ENCODE results near the gene DGKQ. TPM values are rescaled to one million over a fixed set of nuclear protein-coding genes. Genes with fewer than 3 reads are reported as not detected.

The DGKQ gene
- total RNA-seq, 4 donors from 2014 or later: 3.2 to 5.2 (median 4.5) TPM

DNA sequence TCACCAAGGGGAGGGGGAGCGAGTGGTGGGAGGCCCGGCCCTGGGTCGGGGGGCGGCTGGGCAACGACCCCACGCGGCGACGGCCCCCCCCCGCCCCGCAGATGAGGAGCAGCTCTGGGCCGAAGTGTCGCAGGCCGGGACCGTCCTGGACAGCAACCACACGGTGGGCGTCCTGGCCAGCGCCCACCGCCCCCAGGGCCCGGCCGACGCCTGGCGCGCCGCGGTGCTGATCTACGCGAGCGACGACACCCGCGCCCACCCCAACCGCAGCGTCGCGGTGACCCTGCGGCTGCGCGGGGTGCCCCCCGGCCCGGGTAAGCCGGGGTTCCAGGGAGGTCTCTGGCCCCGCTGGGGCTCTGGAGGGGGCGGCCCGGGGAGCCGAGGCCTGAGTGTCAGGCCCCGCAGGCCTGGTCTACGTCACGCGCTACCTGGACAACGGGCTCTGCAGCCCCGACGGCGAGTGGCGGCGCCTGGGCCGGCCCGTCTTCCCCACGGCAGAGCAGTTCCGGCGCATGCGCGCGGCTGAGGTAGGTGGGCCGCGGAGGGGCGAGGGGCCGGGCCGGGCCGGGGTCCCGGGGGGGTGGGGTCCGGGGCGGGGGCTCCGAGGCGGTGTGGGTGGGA, 29.4 kb upstream of the DGKQ start:
- no peak for TF ChIP-seq POLR2A (IDR thresholded peaks at IDR 0.05)
- TF ChIP-seq, protein P1, sequence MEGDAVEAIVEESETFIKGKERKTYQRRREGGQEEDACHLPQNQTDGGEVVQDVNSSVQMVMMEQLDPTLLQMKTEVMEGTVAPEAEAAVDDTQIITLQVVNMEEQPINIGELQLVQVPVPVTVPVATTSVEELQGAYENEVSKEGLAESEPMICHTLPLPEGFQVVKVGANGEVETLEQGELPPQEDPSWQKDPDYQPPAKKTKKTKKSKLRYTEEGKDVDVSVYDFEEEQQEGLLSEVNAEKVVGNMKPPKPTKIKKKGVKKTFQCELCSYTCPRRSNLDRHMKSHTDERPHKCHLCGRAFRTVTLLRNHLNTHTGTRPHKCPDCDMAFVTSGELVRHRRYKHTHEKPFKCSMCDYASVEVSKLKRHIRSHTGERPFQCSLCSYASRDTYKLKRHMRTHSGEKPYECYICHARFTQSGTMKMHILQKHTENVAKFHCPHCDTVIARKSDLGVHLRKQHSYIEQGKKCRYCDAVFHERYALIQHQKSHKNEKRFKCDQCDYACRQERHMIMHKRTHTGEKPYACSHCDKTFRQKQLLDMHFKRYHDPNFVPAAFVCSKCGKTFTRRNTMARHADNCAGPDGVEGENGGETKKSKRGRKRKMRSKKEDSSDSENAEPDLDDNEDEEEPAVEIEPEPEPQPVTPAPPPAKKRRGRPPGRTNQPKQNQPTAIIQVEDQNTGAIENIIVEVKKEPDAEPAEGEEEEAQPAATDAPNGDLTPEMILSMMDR (IDR thresholded peaks at IDR 0.05 in 4 of 5, conservative IDR thresholded peaks at IDR 0.05 in 1 of 5): no peak
- Histone ChIP-seq H3K27me3 (peaks cover 88 to 93% (median 92%) of the 10 kb centered on the region in 3 donors), H3K9me3 (no peaks in the 10 kb centered on the region), H3K27ac (no peak overlapping the region), H3K36me3 (no peaks in the 10 kb centered on the region), H3K4me3 (no peak overlapping the region), H3K4me1 (peaks cover 3 to 8% of the 10 kb centered on the region in 2 donors)
- DNase-seq (no peak), ATAC-seq (no peak)
- intact Hi-C loops (cut with DNase I; ENCODE audit: low total_unique reads): no loop called here
- in situ Hi-C loops (cut with MboI; ENCODE audit: low sequenced_read_pairs in 4 of 4): no loop called here

DNA sequence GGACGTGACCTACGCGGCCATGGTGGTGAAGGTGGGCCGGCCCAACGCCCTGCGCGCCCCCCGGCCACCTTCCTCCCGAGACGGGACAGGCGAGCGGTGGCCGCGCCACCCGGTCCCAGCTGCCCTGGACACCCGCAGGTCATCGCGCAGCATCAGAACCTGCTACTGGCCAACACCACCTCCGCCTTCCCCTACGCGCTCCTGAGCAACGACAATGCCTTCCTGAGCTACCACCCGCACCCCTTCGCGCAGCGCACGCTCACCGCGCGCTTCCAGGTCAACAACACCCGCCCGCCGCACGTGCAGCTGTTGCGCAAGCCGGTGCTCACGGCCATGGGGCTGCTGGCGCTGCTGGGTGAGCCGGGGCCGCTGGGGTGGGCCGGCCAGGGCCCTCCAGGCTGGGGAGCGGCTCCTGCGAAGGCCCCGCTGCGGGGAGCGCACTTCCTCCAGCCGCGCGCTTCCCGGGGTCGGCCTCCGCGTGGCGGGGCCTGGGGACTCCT, 28.8 kb upstream of the DGKQ start:
- Histone ChIP-seq H3K27me3 (peaks cover 88 to 94% (median 93%) of the 10 kb centered on the region in 3 donors), H3K4me3 (no peak overlapping the region), H3K9me3 (no peaks in the 10 kb centered on the region), H3K4me1 (peaks cover 6 to 13% of the 10 kb centered on the region in 2 donors), H3K36me3 (no peaks in the 10 kb centered on the region), H3K27ac (no peak overlapping the region)
- in situ Hi-C loops (cut with MboI; ENCODE audit: low sequenced_read_pairs in 4 of 4) (no loop called here), intact Hi-C loops (cut with DNase I; ENCODE audit: low total_unique reads) (no loop called here)
- no peak for TF ChIP-seq POLR2A (IDR thresholded peaks at IDR 0.05)
- TF ChIP-seq, protein P1 (IDR thresholded peaks at IDR 0.05 in 4 of 5, conservative IDR thresholded peaks at IDR 0.05 in 1 of 5): no peak
- DNase-seq: peak in 1 of 2 donors; percentile 29
- ATAC-seq: no peak

DNA sequence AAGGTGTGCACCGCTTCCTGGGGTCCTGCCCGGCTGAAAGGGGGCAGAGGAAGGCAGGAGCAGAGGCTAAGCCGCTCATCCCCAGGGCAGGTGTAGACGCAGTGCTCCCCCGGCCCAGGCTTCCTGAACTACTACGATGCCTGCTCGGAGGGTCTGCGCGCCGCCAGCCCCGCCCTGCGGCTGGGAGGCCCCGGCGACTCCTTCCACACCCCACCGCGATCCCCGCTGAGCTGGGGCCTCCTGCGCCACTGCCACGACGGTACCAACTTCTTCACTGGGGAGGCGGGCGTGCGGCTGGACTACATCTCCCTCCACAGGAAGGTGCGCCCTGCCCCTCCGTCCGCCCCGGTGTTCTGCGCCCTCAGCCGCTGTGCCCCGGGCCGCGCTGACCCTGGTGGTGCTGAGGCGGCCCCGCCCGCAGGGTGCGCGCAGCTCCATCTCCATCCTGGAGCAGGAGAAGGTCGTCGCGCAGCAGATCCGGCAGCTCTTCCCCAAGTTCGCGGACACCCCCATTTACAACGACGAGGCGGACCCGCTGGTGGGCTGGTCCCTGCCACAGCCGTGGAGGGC, 28.3 kb upstream of the DGKQ start:
- TF ChIP-seq POLR2A (IDR thresholded peaks at IDR 0.05): no peak
- TF ChIP-seq, protein P1 (IDR thresholded peaks at IDR 0.05 in 4 of 5, conservative IDR thresholded peaks at IDR 0.05 in 1 of 5): no peak
- Histone ChIP-seq H3K9me3 (no peaks in the 10 kb centered on the region), H3K27ac (no peak overlapping the region), H3K36me3 (no peaks in the 10 kb centered on the region), H3K4me3 (no peak overlapping the region), H3K4me1 (peaks cover 8 to 13% of the 10 kb centered on the region in 2 donors), H3K27me3 (peaks cover 87 to 94% (median 92%) of the 10 kb centered on the region in 3 donors)
- in situ Hi-C loops (cut with MboI; ENCODE audit: low sequenced_read_pairs in 4 of 4): no loop called here
- intact Hi-C loops (cut with DNase I; ENCODE audit: low total_unique reads): no loop called here
- ATAC-seq (no peak), DNase-seq (no peak)

DNA sequence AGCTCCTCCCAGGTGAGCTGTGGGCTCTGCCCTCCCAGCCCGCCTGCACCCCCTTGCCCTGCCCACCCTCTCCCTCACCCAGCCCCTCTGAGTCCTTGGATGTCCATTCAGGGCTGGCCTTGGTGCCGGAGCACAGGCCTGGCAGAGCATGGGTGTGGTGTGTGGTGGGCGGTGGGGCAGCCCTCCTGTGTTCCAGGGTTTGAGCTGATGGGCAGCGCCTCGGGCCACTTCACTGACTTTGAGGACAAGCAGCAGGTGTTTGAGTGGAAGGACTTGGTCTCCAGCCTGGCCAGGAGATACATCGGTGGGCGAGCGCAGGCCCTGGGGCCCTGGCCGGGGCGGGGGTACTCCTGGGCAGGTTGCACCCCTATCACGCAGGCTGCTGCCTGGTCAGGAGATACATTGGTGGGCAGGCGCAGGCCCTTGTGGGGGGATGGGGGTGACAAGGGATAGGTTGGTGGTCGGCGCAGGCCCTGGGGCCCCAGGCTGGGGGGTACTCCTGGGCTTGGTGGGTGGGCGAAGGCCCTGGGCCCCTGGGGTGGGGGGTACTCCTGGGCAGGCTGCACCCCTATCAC, 27.4 kb upstream of the DGKQ start:
- H3K36me3 ChIP-seq: no peaks in the 10 kb centered on the region
- H3K4me1 ChIP-seq: peaks cover 8 to 13% of the 10 kb centered on the region in 2 donors
- H3K27me3 ChIP-seq: peaks cover 85 to 92% (median 89%) of the 10 kb centered on the region in 3 donors
- no peak overlapping the region for H3K4me3 ChIP-seq
- DNase-seq: no peak
- in situ Hi-C loops (cut with MboI; ENCODE audit: low sequenced_read_pairs in 4 of 4) (no loop called here), intact Hi-C loops (cut with DNase I; ENCODE audit: low total_unique reads) (no loop called here)
- no peaks in the 10 kb centered on the region for H3K9me3 ChIP-seq
- TF ChIP-seq POLR2A (IDR thresholded peaks at IDR 0.05): no peak
- TF ChIP-seq, protein P1 (IDR thresholded peaks at IDR 0.05 in 4 of 5, conservative IDR thresholded peaks at IDR 0.05 in 1 of 5): no peak
- H3K27ac ChIP-seq: no peak overlapping the region
- ATAC-seq: no peak

Data from gastrocnemius medialis (tissue), 4 donors.